Activated CD8-positive, alpha-beta memory T cell treated with anti-CD3 and anti-CD28 coated beads for 36 hours (primary cell): ENCODE data around the gene SPO11. TPM values are rescaled to one million over a fixed set of nuclear protein-coding genes. Genes with fewer than 3 reads are reported as not detected.

Experiments
- CTCF ChIA-PET: fragments of 350-600 bp; sonication (Branson Sonifier 250); formaldehyde crosslinking; loops from one replicate; lab custom pipeline; 2021; ENCODE audit warnings: antibody characterized with exemption; lab: Charles Lee
- POLR2A ChIA-PET: fragments of 350-600 bp; sonication (Branson Sonifier 250); formaldehyde crosslinking; loops from one replicate; lab custom pipeline; 2021; ENCODE audit warnings: antibody characterized with exemption; lab: Charles Lee
- total RNA-seq, 2 experiments: library from RNA; stranded (reverse); gene quantifications; one replicate each; pipeline ENCODE4 v1.2.3, GENCODE V29; 2021

SPO11 gene
- total RNA-seq, 2 experiments from 2014 or later, result not detected

GRCh38 chr20:57308451-57309271 lies 20.9 kb upstream of the SPO11 start:
- POLR2A ChIA-PET, result no interaction called here
- CTCF ChIA-PET, result no interaction called here

GRCh38 chr20:57309544-57310115 lies 20.0 kb upstream of the SPO11 start:
- POLR2A ChIA-PET, result no interaction called here
- CTCF ChIA-PET, result no interaction called here

GRCh38 chr20:57310821-57311514 lies 18.6 kb upstream of the SPO11 start:
- POLR2A ChIA-PET, result no interaction called here
- CTCF ChIA-PET, result no interaction called here

GRCh38 chr20:57312138-57312537 lies 17.5 kb upstream of the SPO11 start:
- ChIA-PET POLR2A (no interaction called here), CTCF (no interaction called here)

- CTCF ChIA-PET, result no interaction called here
These were observed 16.4 kb upstream of the SPO11 start for GRCh38 chr20:57313230-57313629.

GRCh38 chr20:57313951-57314350 lies 15.7 kb upstream of the SPO11 start:
- ChIA-PET POLR2A (no interaction called here), CTCF (no interaction called here)

More at GRCh38 chr20:57313230-57313629, 16.4 kb upstream of the SPO11 start:
- POLR2A ChIA-PET, result no interaction called here

GRCh38 chr20:57315083-57315975 lies 14.3 kb upstream of the SPO11 start:
- CTCF ChIA-PET, result interaction anchor here (0.6 kb wide), 1 partner anchor 30 kb away, joined by 3 read pairs; no protein-coding TSS in a partner anchor
- POLR2A ChIA-PET, result no interaction called here

- ChIA-PET CTCF (no interaction called here), POLR2A (no interaction called here)
These were observed 13.6 kb upstream of the SPO11 start for GRCh38 chr20:57315976-57316480.

GRCh38 chr20:57316795-57317201 lies 12.8 kb upstream of the SPO11 start:
- ChIA-PET CTCF (no interaction called here), POLR2A (no interaction called here)

GRCh38 chr20:57317316-57317788 lies 12.3 kb upstream of the SPO11 start:
- CTCF ChIA-PET, result no interaction called here

GRCh38 chr20:57317789-57318371 lies 11.7 kb upstream of the SPO11 start:
- POLR2A ChIA-PET, result no interaction called here
- CTCF ChIA-PET, result no interaction called here

More at GRCh38 chr20:57317316-57317788, 12.3 kb upstream of the SPO11 start:
- POLR2A ChIA-PET, result no interaction called here

GRCh38 chr20:57319584-57319983 lies 10.0 kb upstream of the SPO11 start:
- ChIA-PET CTCF (no interaction called here), POLR2A (no interaction called here)

- ChIA-PET CTCF (interaction anchor here (0.7 kb wide), 1 partner anchor 836 kb away, joined by 4 read pairs; no protein-coding TSS in a partner anchor), POLR2A (no interaction called here)
These were observed 9.2 kb upstream of the SPO11 start for GRCh38 chr20:57320358-57320757.

- ChIA-PET POLR2A (no interaction called here), CTCF (no interaction called here)
These were observed 8.5 kb upstream of the SPO11 start for GRCh38 chr20:57321142-57321541.

- CTCF ChIA-PET, result no interaction called here
These were observed 7.1 kb upstream of the SPO11 start for GRCh38 chr20:57322476-57322875.

GRCh38 chr20:57323034-57323433 lies 6.6 kb upstream of the SPO11 start:
- ChIA-PET CTCF (no interaction called here), POLR2A (no interaction called here)

More at GRCh38 chr20:57322476-57322875, 7.1 kb upstream of the SPO11 start:
- POLR2A ChIA-PET, result no interaction called here

GRCh38 chr20:57325632-57326356 lies 3.8 kb upstream of the SPO11 start:
- ChIA-PET POLR2A (no interaction called here), CTCF (interaction anchor here (0.6 kb wide), 1 partner anchor 132 kb away, joined by 3 read pairs; no protein-coding TSS in a partner anchor)
